ENCODE measurements around the gene FANK1. TPM values are rescaled to one million over a fixed set of nuclear protein-coding genes. Genes with fewer than 3 reads are reported as not detected.

The FANK1 gene
- total RNA-seq (2014; rRNA removed; shearing (Covaris generic)) = 0.20 and 0.63 TPM in 2 replicates
- polyA plus RNA-seq (2014; cell fraction: nucleus; rRNA removed) = 0.61 TPM in 1 of 2 replicates, not detected in the other

- DNase-seq (ENCODE audit: extremely low read depth, low read depth) = peak; percentile 81
These were observed at the start of gene FANK1 for GRCh38 chr10:125896088-125896934. FANK1 (plus strand) TSS chr10:125896564; CDS start chr10:125896643, 79 bp downstream.

- DNase-seq (ENCODE audit: extremely low read depth, low read depth) = no peak
These were observed 49.5 kb upstream of the FANK1 start for GRCh38 chr10:125846894-125847293.

GRCh38 chr10:125848371-125848770, 48.0 kb upstream of the FANK1 start:
- DNase-seq (ENCODE audit: extremely low read depth, low read depth) = no peak

GRCh38 chr10:125848857-125849256, 47.5 kb upstream of the FANK1 start:
- DNase-seq (ENCODE audit: extremely low read depth, low read depth) = no peak

GRCh38 chr10:125849448-125849847, 46.9 kb upstream of the FANK1 start:
- DNase-seq (ENCODE audit: extremely low read depth, low read depth) = no peak

GRCh38 chr10:125850766-125851731, 45.3 kb upstream of the FANK1 start:
- no peak for DNase-seq (ENCODE audit: extremely low read depth, low read depth)

GRCh38 chr10:125852487-125852886, 43.9 kb upstream of the FANK1 start:
- no peak for DNase-seq (ENCODE audit: extremely low read depth, low read depth)

GRCh38 chr10:125857185-125857760, 39.1 kb upstream of the FANK1 start:
- no peak for DNase-seq (ENCODE audit: extremely low read depth, low read depth)

- DNase-seq (ENCODE audit: extremely low read depth, low read depth) = no peak
These were observed 37.1 kb upstream of the FANK1 start for GRCh38 chr10:125859128-125859817.

- no peak for DNase-seq (ENCODE audit: extremely low read depth, low read depth)
These were observed 31.2 kb upstream of the FANK1 start for GRCh38 chr10:125865120-125865519.

GRCh38 chr10:125866421-125867029, 29.8 kb upstream of the FANK1 start:
- DNase-seq (ENCODE audit: extremely low read depth, low read depth) = no peak

GRCh38 chr10:125868372-125868975, 27.9 kb upstream of the FANK1 start:
- peak; percentile 43 for DNase-seq (ENCODE audit: extremely low read depth, low read depth)

- DNase-seq (ENCODE audit: extremely low read depth, low read depth) = no peak
These were observed 25.0 kb upstream of the FANK1 start for GRCh38 chr10:125871338-125871737.

GRCh38 chr10:125878957-125879835, 17.2 kb upstream of the FANK1 start:
- DNase-seq (ENCODE audit: extremely low read depth, low read depth) = peak; percentile 44

- DNase-seq (ENCODE audit: extremely low read depth, low read depth) = no peak
These were observed 15.6 kb upstream of the FANK1 start for GRCh38 chr10:125880719-125881118.

GRCh38 chr10:125881192-125881591, 15.2 kb upstream of the FANK1 start, which contains the start of gene DHX32:
DHX32 (minus strand) TSS chr10:125881292; CDS start chr10:125880824, 468 bp downstream.
- DNase-seq (ENCODE audit: extremely low read depth, low read depth) = no peak

GRCh38 chr10:125882596-125882995, 13.8 kb upstream of the FANK1 start:
- DNase-seq (ENCODE audit: extremely low read depth, low read depth) = no peak

- no peak for DNase-seq (ENCODE audit: extremely low read depth, low read depth)
These were observed 13.2 kb upstream of the FANK1 start for GRCh38 chr10:125883211-125883610.

All from NCI-H460 (cell line).